Tibial artery (tissue), 4 donors: Measurements from ENCODE around the gene ZNF606.

Experiments
- DNase-seq, 2 donors: peaks; one replicate each; pipeline ENCODE4 v3.0.0-alpha.2; 2019
- H3K27ac ChIP-seq, 2 donors: fragments of 200-600 bp; sonication (generic) in 1 of 2; 1 replicate in 1 of 2; 2 replicates in 1 of 2; pipeline ENCODE4 v1.5.1; 2018 to 2019; ENCODE audit warnings: mild to moderate bottlenecking in 1 of 2
- H3K27me3 ChIP-seq, 2 donors: fragments of 200-600 bp; sonication (generic) in 1 of 2; one replicate each; pipeline versions ENCODE4 v1.5.1 to v1.6.0; 2016 to 2019
- H3K36me3 ChIP-seq, 3 donors: fragments of 200-600 bp; sonication (generic) in 2 of 3; one replicate each; pipeline ENCODE4 v1.5.1; 2016 to 2019; ENCODE audit warnings: mild to moderate bottlenecking in 2 of 3
- H3K4me1 ChIP-seq, 4 donors: fragments of 200-600 bp; sonication (generic) in 2 of 4; 1 replicate in 3 of 4; 2 replicates in 1 of 4; pipeline ENCODE4 v1.5.1; 2016 to 2019
- H3K4me3 ChIP-seq, 2 donors: fragments of 200-600 bp; sonication (generic) in 1 of 2; 1 replicate in 1 of 2; 2 replicates in 1 of 2; pipeline ENCODE4 v1.5.1; 2018 to 2019; ENCODE audit warnings: mild to moderate bottlenecking in 2 of 2
- H3K9me3 ChIP-seq, 3 donors: fragments of 200-600 bp; sonication (generic) in 1 of 3; one replicate each; pipeline ENCODE4 v1.5.1; 2016 to 2019
- CTCF ChIP-seq, 2 experiments: fragments of 200-600 bp in 1 of 2; fragments of 450-650 bp in 1 of 2; IDR thresholded peaks; one replicate each; pipeline ENCODE4 v1.5.1; 2017 to 2019; ENCODE audit warnings: antibody characterized with exemption in 2 of 2, mild to moderate bottlenecking in 1 of 2, moderate library complexity in 1 of 2
- intact Hi-C: fragments of 100-400 bp; cut with DNase I; formaldehyde crosslinking; loops from one replicate; pipeline ENCODE4 v1.15.0; 2023; ENCODE audit warnings: low total_unique reads

Gene ZNF606

DNA sequence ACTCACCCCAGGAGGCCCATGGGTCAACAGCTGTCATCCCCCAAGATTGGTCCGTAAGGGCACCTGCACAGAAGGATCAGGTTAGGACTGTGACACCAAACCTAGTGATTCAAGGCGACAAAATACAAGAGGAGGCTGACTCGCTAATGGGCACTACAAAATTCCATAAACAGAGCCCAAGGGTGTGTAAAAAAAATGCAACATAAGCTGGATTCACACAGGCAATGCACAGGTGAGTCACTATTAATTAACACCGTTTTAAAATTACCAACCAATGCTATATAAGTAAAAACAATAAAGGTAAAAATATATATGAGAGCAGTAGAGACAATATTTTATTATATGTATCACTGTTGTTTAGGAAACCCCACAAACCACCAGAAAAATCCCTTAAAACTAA is 1.9 kb downstream of the ZNF606 start:
- intact Hi-C loops = loop anchor here (5.0 kb wide), 1 partner anchor 97 kb away; the partner anchor contains the start of gene ZSCAN18
- Histone ChIP-seq H3K4me3 (no peak overlapping the region), H3K27ac (no peak overlapping the region), H3K36me3 (peaks cover 67 to 71% (median 69%) of the 10 kb centered on the region in 3 donors), H3K9me3 (peaks cover 0 to 70% (median 45%) of the 10 kb centered on the region in 3 donors), H3K4me1 (peaks cover 0 to 25% (median 17%) of the 10 kb centered on the region in 4 donors), H3K27me3 (no peaks in the 10 kb centered on the region)
- DNase-seq = no peak
- no peak for TF ChIP-seq CTCF (IDR thresholded peaks at IDR 0.05)

DNA sequence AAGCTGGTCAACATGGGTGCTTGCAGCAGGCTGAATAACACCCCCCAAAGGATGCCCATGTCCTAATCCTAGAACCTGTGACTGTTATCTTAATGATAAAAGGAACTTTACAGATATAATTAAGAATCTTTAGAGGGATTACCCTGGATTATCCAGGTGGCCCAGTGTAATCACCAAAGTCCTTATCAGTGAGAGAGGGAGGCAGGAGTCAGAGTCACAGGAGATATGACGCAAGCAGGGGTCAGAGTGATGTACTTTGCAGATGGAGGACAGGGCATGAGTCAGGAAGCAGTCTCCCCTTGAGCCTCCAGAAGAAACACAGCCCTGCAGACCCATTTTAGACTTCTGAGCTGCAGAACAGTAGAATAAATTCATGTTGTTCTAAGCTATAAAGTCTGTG is 9.8 kb downstream of the ZNF606 start:
- H3K9me3 ChIP-seq = peaks cover 14 to 88% (median 71%) of the 10 kb centered on the region in 3 donors
- no peak overlapping the region for H3K27ac ChIP-seq
- no peak overlapping the region for H3K4me3 ChIP-seq
- DNase-seq = no peak
- intact Hi-C loops = no loop called here
- no peaks in the 10 kb centered on the region for H3K27me3 ChIP-seq
- TF ChIP-seq CTCF (IDR thresholded peaks at IDR 0.05) = no peak
- H3K36me3 ChIP-seq = peaks cover 92 to 98% (median 96%) of the 10 kb centered on the region in 3 donors
- no peaks in the 10 kb centered on the region for H3K4me1 ChIP-seq

GRCh38 chr19:57978586-57979289 is 23.9 kb downstream of the ZNF606 start:
- intact Hi-C loops = no loop called here
- H3K27ac ChIP-seq = no peak overlapping the region
- no peak for TF ChIP-seq CTCF (IDR thresholded peaks at IDR 0.05)
- DNase-seq = no peak
- no peaks in the 10 kb centered on the region for H3K4me1 ChIP-seq
- H3K27me3 ChIP-seq = no peaks in the 10 kb centered on the region
- no peak overlapping the region for H3K4me3 ChIP-seq
- H3K9me3 ChIP-seq = peaks cover 59 to 100% (median 100%) of the 10 kb centered on the region in 3 donors
- H3K36me3 ChIP-seq = peaks cover 95 to 100% (median 99%) of the 10 kb centered on the region in 3 donors

DNA sequence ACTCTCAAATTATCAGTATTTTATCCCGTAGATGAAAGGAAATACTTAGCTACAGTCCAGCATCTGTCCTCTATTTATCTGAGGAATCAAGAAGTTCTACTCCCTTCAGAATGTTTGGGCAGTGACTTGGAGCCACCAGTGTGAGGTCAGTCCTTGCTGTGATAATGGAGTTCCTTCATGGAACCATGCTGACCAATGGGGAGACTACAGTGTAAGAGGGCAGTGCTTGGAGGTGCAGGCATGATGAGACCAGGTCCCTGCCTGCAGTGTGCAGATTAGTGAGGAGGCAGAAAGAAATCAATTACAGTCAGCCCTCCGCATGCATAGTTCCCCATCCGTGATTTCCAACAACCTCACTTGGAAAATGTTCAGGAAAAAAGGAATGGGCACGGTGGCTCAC is 28.2 kb downstream of the ZNF606 start, which contains the start of gene C19orf18:
TSS of gene C19orf18 (minus strand) at position 101 of the 400 bp plus-strand sequence. CDS start 102 bp downstream, outside the sequence.
- Histone ChIP-seq H3K27ac (no peak within 1 kb of the TSS), H3K27me3 (no peaks in the 10 kb centered on the region), H3K4me3 (no peak within 1 kb of the TSS), H3K9me3 (peaks cover 40 to 98% (median 90%) of the 10 kb centered on the region in 3 donors), H3K36me3 (peaks cover 81 to 89% (median 83%) of the 10 kb centered on the region in 3 donors), H3K4me1 (no peaks in the 10 kb centered on the region)
- no peak for DNase-seq
- TF ChIP-seq CTCF (IDR thresholded peaks at IDR 0.05) = no peak
- intact Hi-C loops = no loop called here

DNA sequence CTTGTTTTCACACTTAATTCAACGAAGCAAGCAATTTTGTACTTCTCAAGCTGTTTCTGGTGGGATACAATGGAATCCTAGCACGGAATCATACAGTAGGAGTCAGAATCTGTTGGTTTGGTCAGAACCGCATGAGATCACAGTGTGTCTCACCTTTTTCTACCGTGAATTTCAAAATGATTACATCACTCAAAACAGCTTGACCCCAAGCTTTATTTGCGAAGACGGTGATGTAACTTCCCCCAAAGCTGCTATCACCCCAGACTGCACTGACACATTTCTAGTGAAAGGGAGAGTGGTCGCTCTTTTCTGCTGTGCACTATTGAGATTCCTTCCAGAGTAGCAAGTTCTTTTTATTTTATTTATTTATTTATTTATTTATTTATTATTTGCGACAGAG is 37.9 kb downstream of the ZNF606 start:
- Histone ChIP-seq H3K36me3 (peaks cover 40 to 84% (median 54%) of the 10 kb centered on the region in 3 donors), H3K27me3 (no peaks in the 10 kb centered on the region), H3K4me1 (no peaks in the 10 kb centered on the region), H3K9me3 (peaks cover 0 to 94% (median 70%) of the 10 kb centered on the region in 3 donors), H3K4me3 (no peak overlapping the region), H3K27ac (no peak overlapping the region)
- TF ChIP-seq CTCF (IDR thresholded peaks at IDR 0.05) = no peak
- intact Hi-C loops = no loop called here
- DNase-seq = no peak
